Measurements from ENCODE around the gene PPP2R1B.

- TF ChIP-seq CTCF (IDR thresholded peaks at IDR 0.05) (no peak), KDM1A (IDR thresholded peaks at IDR 0.05; ENCODE audit: low read depth) (no peak), HES2 (IDR thresholded peaks at IDR 0.05) (no peak), RCOR1 (IDR thresholded peaks at IDR 0.05; ENCODE audit: low read depth, low read length) (no peak), EHMT2 (IDR thresholded peaks at IDR 0.05; ENCODE audit: low read depth) (no peak), JUN (IDR thresholded peaks at IDR 0.05) (no peak), SREBF2 (IDR thresholded peaks at IDR 0.05) (no peak), POLR2A (IDR thresholded peaks at IDR 0.05; ENCODE audit: low read length) (no peak), JUNB (IDR thresholded peaks at IDR 0.05) (no peak), KDM5A (IDR thresholded peaks at IDR 0.05) (no peak), REST (IDR thresholded peaks at IDR 0.05) (no peak)
Observed at GRCh38 chr11:111788464-111788863, 22.3 kb upstream of the PPP2R1B start.

Measured in A549 (cell line).